SKM-1 (cell line): ENCODE measurements around the gene DCLK1.

Experiments
- DNase-seq: peaks from one replicate; lab custom pipeline; 2025; ENCODE audit not compliant: unreplicated experiment; lab: John Stamatoyannopoulos, UW

The DCLK1 gene

DNA sequence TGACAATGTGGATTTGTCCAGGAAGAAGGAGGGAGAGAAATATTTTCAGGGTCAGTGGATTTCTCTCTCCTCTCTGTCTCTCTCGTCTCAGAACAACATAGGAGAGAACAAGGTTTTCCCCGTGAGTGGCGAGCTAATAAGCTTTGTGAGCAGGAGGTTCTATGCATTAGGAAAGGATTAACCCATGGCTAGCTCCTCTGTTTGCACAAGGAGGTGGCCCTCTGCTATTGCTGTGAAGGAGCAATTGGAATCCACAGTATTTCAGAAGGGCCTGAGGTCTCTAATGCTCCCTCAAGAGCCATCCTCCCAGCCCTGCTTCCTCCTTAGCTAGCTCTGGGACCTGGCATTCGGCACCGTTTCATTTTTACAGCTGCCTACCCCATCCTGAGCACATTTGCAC, 365.8 kb downstream of the DCLK1 start:
- no peak for DNase-seq

DNA sequence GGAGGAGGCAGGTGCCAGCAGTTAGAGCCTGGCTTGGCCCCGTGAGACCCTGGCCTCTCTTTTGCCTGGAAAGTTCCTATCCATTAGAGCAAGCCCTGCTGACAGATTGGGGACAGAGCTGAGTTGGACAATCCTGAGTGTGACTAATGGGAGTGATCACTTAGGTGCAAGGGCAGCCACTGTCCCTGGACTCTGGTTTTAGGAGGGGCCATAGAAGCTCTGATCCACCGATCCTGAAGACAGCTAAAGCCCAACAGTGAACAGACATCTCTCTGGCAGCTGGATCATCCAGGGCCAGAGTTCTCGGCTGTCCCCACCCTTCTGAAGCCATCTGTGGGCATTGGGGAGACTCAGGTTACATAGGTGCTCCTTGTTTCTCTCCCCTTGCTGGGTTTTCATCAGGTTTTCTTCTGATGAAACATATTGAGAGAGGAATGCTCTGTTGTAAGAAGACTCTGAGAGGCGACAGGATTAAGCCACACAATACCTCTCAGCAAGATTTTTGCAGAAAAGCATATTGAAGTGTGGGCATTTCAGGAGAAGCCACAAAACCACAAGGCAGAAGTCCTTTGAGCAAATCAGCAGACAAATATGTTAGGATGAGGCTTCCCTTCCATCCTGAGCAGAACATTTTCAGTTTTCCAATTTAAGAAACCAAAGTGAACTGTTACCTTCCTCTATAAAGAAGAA, 366.7 kb downstream of the DCLK1 start:
- no peak for DNase-seq

DNA sequence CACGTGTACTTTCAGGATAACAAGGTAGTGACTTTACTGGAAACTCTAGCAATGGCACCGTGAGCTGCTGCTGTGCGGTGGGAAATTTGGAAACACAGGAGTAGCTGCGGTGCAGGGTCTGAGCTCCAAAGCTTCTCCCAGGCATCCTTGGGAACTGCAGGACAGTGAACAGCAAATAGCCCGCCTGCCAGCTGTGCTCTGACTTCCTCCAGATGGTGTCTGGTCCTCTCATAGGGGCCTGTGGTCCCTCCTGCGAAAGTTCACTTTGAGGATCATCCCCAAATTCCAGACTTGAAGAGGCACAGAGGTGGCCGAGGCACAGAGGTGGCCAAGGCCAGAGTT, 367.4 kb downstream of the DCLK1 start:
- no peak for DNase-seq

DNA sequence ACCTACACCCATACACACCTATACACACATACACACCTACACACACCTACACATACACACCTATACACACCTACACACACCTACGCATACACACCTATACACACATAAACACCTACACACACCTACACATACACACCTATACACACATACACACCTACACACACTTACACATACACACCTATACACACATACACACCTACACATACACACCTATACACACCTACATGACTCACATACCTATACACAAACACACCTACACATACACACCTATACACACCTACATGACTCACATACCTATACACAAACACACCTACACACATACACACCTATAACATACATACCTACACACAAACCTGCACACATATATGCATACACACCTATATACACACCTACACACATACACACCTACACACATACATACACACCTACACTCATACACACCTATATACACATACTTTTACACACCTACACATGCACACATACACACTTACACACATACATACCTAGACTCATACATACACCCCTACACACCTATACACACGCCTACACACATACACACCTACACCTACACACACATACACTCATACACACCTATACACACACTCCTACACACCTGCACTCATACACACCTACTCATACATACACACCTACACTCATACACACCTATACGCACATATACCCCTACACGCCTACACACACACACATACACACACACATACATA, 368.0 kb downstream of the DCLK1 start:
- no peak for DNase-seq

DNA sequence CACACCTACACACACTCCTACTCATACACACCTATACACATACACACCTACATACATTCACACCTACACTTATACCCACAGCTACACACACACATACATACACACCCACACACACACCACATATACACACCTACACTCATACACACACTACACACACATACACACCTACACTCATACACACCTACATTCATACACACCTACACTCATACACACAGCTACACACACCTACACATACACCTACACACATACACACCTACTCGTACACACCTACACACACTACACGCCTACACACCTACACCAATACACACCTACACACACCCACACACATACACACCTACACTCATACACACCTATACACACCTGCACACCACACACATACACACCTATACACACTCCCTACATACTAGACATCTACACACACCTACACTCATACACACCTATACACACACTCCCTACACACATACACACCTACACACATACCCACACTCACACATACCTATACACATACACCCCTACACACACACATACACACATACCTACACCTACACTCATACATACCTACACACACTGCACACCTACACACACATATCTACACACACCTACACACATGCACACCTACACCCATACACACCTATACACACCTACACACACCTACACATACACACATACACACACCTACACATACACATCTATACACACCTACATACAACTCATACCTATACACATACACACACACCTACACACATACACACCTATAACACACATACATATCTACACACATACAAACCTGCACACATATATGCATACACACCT, 369.5 kb downstream of the DCLK1 start:
- no peak for DNase-seq

DNA sequence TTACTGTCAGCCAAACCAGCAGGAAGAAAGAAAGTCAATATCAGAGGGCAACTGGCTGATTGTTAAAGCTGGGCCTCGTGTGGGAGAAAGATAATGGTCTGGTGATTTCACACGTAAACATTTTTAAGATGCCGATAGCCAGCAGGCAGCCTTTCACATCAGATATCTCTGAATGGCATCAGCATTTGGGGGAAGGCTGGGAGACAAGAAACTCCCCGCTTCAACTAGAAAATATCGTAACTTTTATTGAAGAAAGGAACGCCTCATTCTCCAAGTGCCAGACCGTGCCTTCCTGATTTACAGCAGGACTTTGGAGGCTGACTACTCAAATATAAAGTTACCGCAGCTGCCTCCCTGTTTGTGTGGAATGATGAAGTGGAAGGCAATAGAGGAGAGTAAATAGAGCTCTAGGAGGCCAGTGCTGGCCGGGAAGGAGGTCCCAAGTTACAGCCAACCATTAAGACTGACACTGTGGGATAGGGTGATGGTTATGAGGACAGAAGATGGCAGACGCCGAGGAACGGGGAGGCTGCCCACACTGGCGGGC, 370.4 kb downstream of the DCLK1 start:
- no peak for DNase-seq

DNA sequence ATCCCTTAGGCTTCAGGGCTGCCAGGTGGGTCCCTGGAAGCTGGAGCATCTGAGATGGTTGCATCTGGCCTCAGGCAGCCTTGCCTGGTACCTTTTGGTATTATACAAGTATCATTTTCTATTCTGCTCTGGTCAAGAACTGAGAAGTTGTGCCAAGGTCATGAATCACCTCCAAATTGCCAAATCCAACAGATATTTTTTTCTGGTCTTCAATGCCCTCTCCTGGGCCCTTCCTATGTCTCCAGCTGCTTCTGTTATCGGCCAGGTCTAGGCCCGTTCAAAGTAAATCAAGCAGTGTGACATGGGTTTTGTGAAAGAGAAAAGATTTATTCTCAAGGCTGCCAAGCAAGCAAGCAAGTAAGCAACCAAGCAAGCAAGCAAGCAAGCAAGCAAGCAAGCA, 383.6 kb downstream of the DCLK1 start:
- DNase-seq = no peak

DNA sequence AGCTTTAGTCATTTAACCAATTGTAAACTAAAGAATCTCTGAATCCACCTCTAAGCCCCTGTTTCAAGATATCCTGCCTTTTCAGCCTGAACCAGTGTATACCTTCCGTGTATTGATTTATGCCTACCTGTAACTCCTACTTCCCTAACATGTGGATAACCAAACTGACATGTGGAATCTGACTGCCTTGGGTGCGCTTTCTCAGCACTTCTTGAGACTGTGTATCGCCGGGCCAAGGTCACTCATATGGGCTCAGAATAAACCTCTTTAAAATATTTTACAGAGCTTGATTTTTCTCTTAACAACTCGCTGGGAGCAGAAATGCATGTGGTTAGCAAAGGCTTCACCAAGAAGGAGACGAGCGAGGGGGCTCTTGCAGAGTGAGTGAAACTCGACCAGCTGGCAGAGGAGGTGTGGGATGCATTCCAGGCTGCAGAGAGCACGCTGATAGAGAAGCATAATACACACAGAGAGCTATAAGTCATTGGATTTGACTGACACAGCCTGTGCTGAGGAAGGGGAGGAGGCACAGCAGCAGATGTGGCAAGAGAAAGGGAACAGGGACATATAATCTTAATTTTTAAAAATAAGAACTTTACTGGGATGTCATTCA, 386.5 kb downstream of the DCLK1 start:
- DNase-seq = no peak

DNA sequence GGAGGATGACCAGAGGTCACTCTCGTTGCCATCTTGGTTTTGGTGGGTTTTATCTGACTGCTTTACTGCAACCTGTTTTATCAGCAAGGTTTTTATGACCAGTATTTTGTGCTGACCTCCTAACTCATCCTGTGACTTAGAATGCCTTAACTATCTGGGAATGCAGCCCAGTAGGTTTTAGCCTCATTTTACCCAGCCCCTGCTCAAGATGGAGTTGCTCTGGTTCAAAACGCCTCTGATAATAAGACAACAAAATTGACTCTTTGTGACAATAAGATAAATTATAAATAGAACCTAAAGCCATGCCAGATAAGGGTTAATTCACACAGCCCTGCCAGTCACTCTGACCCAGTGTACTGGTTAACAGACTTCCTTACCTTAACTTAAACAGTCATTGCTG, 387.0 kb downstream of the DCLK1 start:
- no peak for DNase-seq

DNA sequence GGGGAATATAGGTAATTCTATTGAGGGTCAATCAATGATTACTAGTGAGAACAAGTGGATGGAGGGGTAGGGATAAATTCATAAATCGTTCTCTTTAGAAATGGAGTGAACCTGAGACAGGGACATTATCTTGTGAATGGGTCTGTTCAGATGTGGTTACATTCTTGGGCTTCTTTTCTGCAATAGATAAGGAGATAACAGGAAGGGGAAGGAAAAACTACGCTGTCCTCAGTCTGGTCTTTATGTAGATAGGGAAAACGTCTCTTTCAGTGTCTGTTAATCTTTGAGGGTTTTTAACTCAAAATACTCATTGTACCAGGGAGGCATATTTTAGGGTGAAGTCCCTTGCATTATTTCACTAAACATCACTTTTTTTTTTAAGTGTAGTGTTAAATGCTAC, 388.0 kb downstream of the DCLK1 start:
- DNase-seq = no peak

DNA sequence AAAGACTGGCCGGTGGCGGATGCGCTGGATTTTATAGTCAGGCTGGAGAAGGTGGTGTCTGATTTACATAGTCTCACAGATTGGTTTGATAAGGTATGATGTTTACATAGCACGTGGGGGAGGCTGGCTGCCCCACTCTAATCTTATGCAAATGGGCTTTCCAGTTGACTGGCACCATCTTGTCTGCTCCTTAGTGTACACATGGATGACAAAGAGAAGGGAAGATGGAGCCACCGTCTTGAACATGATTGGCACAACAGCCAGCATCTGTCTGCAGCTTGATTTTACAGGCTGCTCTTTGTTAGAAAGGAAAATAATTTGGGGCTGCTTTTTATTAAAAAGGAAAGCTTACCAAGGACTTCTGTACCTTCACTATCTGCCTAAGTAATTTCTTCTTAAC, 389.5 kb downstream of the DCLK1 start:
- DNase-seq = no peak

DNA sequence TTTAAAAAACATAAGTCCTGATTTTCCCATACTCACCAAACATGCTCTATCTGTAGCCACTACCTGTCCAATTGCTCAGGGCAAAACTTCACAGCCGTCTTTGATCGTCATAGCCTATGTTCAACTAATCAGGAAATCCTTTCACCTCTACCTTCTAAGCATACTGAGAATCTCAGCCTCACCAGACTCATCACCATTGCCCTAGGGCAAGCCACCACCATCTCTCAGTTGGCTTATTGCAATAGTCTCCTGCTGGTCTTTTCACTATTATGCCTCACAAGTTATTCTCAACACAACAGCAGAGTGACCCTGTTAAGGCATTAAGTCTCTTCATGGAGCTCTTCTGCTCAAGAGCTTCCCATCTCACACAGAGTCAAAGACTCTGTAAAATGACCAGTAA, 394.3 kb downstream of the DCLK1 start:
- DNase-seq = no peak

DNA sequence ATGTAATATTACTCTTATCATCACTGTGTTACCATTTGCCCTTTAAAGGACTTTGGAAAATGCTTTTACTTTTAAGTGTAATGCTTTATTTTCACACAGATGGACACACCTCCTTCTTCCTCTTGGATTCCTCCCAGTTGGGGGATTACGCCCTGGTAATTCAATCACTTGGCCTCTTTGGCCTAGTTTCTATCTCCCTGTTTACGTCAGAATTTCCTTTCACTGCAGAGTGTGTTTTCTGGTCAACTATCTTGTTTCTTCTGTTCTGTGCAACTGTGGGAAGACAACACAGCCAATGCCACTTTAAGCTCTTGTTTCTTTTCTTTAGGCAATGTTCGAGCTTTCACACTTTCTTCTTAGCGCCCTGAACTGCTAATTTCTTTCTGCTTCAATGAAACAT, 397.4 kb downstream of the DCLK1 start:
- no peak for DNase-seq

DNA sequence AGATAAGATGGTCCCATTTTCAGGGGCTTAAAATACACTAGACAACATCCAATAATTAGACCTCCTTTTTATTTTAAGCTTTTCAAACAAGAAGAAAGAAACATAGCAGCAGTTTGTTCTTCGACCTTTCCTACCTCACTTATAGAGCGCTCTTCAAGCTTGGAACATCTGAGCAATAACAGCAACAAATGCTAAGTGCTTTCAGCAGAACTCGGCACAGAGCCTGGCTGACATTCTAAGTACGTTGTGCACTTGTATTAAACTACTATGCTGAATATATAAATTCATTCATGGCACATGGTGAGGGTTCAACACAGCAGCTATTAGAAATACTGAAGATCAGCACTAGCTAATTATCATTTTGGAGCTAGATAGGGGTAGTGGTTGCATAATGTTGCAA, 398.6 kb downstream of the DCLK1 start:
- DNase-seq = no peak

DNA sequence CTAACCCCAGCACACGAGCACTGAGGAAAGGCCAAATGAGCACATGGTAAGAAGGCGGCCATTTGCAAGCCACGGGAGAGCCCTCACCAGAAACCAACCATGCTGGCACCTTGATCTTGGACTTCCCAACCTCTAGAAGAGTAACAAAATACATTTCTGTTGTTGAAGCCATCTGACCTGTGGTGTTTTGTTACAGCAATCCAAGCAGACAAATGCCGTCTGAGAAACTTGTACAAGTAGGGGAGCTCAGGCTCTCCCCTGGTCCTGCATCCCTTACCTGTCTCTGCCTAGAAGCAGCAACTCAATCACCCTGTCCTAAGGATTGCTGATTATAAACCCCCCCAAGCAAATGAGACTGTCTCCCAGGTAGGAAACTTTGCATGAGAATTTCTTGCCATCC, 399.7 kb downstream of the DCLK1 start:
- DNase-seq = no peak

DNA sequence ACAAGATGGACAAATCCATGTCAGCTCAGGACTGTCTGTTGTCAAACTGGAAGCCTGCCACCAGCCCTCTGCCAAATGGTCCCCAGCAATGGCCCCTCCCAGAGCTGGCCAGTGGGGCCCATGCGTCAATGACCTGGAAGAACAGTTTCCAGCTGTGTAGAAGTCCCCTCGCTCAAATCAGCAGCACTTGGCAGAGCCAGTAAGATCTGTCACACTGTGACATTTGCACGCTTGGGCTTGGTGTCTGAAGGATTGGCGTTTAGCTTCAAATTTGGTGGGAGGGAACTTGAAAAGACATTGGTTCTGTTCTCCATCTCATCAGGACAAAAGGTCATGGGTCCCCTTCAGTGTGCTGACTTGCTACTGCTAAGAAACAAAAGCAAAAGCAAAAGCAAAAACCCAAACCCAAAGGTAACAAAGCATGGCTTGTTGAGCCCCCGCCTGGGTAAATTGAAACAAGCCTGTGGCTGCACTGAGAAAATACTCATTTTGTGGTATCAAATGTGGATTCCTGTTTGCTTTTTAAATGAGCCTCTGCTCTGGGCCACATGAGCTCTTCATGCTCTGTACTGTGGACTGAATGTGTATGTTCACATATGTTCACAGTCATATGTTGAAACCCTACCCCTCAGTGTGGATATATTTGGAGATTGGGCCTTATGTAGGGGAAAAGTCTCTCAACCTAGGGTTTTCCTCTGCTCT, 401.1 kb downstream of the DCLK1 start:
- no peak for DNase-seq

DNA sequence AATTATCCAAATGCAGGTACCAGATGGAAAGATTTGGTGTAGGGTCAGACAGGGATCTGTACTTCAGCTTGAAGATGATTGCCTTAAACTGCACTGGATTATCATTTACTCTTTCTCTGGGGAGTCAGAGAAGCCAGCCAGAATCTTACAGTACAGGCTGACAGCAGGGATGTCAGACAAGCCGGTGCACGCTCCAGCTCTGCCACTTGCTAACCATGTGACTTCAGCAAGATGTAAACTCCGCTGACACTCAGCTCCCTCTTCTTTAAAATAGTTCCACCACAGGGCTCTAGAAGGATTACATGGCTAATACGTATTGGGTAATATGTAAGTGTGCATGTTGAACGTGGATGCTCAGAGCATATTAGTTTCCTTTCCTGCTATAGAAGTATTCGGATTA, 403.3 kb downstream of the DCLK1 start:
- DNase-seq = no peak

DNA sequence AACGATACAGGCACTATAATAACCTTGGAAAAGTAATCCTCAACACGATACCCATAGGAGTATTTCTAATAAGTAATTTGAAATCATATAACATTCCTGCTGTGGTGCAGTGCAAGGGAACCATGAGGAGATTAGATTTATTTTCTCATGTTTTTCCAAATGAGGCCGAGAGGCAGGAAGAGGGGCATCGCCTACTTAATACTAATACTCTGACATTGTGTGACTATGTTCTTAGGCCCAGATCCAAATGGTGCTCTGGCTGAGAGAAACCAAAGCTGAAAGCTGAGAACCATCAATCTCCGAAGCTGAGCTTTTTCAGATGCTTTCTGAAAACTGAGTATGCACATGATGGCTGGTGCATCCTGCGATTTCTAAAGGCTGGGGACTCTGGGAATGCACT, 406.7 kb downstream of the DCLK1 start:
- no peak for DNase-seq

DNA sequence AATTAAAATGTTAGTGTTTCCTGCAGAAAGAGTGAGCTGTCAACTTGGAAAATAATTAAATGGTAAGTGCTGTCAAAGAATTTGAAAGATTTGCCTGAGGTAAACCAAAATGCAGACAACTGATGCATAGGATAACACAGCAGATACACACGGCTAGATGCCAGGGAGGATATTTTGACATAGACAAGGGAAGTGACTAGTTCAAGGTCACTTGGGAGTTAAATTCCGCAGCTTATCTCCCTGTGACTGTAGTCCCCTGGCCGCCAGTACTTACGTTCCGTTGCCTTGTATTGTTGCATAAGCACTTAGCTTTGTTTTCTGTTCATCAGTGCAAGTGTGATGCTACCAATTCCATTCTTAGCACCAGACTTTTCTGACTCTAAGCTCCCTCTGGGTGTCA, 407.4 kb downstream of the DCLK1 start:
- no peak for DNase-seq

DNA sequence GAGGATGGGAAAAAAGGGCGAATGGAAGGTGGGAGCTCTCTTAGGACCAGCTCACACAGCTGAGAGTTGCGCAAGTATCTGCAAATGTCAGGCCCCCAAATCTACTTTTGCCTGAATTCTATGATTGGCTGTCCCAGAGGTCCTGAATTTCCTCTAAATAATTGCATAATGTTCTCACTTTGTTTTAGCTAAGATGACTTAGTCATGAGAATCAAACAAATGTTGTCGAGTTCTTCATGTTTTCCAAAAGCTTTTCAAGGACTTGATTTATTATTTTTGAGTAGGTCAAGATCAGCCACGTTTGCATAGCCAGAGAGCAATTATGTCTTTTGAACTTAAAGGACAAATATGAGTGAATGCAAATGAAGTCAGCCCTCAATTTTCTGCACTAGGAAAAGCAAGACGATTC, 408.1 kb downstream of the DCLK1 start:
- no peak for DNase-seq

DNA sequence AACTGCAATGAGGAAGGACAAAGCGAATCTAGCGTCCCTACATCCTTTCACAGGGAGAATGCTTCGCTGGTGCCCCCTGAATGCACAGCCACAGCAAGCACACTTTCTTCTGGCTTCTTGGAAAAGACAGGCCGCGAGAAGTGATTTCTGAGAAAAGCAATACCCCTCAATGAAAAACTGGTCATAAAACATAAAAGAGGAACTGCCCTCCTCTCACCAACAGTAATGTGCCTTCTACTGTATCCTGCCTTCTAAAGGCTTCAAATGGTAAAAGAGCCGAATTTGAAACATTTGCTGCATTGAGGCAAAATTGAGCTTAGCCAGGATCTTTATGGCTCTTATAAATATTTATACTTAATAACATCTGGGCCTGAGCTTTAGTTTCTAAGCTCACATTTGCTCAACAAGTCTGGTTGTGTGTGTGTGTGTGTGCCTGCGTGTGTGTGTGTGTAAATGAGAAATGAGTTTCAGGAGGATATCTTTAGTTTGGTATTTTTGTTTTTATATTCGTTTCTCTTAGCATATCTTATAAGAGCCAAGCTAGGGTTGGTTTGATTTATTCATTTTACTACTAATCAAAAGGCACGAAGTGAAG, 408.6 kb downstream of the DCLK1 start:
- DNase-seq = no peak
